GM21423 (cell line): ENCODE data around the gene TNFRSF8.
A peak's percentile ranks its signal among the peaks of the same experiment; 100 is the strongest.

Source experiments
- ATAC-seq: cut with Tn5 transposase; IDR thresholded peaks from one replicate; pipeline ENCODE4 v1.9.1; 2021; ENCODE audit warnings: mild to moderate bottlenecking, moderate library complexity; ENCODE audit not compliant: unreplicated experiment

TNFRSF8 gene

DNA sequence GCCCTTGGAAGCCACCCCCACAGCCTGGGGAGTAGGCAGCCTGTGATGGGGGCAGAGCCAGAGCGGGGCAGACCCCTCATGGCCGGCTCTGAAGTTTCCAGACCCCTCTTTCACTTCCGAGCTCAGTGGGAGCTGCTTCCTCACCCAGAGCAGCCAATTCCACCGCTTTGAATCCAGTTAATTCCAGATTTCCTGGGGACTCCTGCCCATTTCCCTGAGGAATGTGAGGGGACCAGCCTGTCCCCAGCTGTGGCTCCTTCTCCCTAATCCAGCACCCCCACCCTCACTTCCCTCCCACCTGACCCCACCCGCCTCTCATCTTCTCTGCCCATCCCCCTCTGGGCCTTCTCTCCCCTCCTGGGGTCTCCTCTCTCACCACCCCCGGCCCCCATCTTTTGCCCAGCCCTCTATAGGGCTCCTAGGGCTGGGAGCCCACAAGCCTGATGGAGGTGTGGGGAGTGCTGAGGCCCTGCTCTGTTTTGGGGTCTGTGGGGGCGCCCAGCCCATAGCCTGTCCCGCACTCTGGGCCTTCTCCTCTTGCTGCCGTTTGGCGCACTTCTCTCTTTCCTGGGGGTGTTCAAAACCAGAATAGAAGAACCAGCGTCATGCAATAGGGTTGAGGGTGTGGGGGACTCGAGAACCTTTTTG is 77.5 kb downstream of the TNFRSF8 start:
- ATAC-seq = no peak

DNA sequence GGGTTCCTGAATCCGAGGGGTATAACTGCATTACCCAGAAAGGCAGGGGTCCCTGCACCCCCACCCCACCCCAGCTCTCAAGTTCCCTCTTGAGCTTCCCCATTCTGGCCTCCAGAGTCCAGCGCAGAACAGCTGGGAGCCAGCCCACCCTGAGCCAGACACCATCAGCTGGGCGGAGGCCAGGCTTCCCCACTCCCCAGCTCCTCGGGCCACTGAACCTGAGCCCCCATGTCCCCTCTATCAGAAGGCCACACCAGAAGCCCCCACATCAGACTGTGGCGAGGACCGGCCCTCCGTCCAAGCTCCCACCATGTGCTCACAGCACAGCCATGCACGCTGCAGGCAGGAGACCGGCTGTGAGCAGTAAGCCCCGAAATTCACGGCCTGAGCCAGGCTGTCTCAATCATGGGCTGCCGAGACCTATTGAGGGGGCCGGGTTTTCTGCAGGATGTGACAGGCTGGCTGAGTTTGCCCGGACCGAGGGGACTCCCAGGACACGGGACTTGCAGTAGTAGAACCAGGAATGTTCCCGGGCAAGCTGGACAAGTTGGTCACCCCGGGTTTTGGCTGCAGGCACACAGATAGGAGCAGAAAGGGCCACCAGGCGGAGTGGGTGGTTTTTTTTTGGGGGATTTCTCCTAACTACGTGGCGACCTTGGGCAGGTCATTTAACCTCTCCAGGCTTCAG is 78.2 kb downstream of the TNFRSF8 start:
- ATAC-seq = no peak

DNA sequence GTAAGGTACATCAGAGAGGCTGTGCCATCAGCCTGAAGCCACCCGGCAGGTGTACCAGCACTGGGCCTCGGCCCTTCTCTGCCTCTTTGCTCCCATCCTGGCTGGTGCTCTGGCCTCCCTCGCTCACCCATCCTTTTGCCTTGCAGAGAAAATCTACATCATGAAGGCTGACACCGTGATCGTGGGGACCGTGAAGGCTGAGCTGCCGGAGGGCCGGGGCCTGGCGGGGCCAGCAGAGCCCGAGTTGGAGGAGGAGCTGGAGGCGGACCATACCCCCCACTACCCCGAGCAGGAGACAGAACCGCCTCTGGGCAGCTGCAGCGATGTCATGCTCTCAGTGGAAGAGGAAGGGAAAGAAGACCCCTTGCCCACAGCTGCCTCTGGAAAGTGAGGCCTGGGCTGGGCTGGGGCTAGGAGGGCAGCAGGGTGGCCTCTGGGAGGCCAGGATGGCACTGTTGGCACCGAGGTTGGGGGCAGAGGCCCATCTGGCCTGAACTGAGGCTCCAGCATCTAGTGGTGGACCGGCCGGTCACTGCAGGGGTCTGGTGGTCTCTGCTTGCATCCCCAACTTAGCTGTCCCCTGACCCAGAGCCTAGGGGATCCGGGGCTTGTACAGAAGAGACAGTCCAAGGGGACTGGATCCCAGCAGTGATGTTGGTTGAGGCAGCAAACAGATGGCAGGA is 79.2 kb downstream of the TNFRSF8 start:
- ATAC-seq = no peak

DNA sequence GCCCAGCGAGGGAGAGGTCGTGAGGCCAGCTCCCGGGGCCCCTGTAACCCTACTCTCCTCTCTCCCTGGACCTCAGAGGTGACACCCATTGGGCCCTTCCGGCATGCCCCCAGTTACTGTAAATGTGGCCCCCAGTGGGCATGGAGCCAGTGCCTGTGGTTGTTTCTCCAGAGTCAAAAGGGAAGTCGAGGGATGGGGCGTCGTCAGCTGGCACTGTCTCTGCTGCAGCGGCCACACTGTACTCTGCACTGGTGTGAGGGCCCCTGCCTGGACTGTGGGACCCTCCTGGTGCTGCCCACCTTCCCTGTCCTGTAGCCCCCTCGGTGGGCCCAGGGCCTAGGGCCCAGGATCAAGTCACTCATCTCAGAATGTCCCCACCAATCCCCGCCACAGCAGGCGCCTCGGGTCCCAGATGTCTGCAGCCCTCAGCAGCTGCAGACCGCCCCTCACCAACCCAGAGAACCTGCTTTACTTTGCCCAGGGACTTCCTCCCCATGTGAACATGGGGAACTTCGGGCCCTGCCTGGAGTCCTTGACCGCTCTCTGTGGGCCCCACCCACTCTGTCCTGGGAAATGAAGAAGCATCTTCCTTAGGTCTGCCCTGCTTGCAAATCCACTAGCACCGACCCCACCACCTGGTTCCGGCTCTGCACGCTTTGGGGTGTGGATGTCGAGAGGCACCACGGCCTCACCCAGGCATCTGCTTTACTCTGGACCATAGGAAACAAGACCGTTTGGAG is 80.0 kb downstream of the TNFRSF8 start:
- ATAC-seq = no peak

DNA sequence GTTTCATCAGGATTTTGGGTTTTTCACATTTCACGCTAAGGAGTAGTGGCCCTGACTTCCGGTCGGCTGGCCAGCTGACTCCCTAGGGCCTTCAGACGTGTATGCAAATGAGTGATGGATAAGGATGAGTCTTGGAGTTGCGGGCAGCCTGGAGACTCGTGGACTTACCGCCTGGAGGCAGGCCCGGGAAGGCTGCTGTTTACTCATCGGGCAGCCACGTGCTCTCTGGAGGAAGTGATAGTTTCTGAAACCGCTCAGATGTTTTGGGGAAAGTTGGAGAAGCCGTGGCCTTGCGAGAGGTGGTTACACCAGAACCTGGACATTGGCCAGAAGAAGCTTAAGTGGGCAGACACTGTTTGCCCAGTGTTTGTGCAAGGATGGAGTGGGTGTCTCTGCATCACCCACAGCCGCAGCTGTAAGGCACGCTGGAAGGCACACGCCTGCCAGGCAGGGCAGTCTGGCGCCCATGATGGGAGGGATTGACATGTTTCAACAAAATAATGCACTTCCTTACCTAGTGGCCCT is 80.6 kb downstream of the TNFRSF8 start:
- ATAC-seq = no peak

DNA sequence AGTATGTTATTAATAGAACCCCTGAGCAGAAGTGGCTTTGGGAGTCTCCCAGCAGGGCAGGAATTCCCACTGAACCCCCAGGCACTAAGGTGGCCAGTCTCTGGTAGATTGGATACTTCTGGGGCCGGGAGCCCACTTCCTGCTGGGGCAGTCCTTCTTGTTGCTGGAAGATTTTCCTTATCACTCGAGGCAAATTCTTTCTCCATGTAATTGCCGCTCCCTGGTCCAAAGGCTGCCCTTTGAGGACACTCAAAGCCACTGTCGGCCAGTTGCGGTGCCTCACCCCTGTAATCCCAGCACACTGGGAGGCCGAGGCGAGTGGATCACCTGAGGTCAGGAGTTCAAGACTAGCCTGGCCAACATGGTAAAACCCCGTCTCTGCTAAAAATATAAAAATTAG is 81.1 kb downstream of the TNFRSF8 start:
- ATAC-seq = no peak

DNA sequence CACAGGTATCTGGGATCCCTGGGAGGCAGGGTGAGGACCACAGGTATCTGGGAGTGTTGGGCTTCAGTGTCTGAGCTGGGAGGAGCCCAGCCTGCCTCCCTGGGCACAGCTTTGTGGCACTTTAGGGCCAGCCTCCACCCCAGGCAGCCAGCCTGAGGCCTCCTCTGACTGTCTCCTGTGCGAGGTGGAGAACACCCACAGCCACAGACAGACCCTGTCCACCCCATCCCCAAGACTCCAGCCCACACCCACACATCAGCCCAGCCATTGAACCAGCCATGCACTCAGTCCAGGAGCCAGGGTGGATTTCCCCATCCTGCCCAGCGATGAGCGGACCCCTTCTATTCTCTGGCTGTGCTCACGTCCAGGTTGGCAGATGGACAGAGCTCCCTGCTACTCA is 81.9 kb downstream of the TNFRSF8 start:
- no peak for ATAC-seq

DNA sequence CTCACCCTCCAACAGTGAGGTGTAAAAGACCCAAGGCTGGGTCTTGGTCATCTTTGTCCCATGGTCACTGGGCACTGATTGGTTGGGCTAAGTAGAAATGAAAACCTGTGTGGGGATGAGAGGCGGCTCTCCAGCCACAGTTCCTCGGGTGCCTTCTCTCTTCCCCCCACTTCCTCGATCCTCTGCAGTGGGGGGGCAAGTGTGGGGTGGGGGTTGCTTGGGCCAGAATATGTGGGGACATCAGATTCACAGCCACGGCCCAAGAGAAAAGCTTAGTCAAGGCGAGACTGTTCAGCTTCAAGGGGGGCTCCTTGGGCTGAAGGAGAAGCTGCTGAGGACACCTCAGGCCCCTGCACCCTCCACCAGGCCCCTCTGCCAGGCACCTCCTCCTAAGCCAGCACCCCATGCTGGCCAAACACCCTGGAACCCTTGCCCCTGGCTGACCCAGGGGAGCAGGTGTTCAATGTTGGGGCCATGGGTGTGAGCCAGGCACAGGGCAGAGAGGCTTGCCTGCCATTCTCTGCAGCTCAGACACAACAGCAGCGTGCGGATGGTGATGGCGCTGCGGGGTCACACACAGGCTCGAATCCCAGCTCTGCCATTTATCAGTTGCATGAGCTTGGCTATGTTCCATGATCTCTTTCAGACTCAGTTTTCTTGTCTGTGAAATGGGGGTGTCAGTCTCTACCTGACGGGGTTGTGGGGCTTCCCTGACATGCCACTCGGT is 82.7 kb downstream of the TNFRSF8 start:
- no peak for ATAC-seq

DNA sequence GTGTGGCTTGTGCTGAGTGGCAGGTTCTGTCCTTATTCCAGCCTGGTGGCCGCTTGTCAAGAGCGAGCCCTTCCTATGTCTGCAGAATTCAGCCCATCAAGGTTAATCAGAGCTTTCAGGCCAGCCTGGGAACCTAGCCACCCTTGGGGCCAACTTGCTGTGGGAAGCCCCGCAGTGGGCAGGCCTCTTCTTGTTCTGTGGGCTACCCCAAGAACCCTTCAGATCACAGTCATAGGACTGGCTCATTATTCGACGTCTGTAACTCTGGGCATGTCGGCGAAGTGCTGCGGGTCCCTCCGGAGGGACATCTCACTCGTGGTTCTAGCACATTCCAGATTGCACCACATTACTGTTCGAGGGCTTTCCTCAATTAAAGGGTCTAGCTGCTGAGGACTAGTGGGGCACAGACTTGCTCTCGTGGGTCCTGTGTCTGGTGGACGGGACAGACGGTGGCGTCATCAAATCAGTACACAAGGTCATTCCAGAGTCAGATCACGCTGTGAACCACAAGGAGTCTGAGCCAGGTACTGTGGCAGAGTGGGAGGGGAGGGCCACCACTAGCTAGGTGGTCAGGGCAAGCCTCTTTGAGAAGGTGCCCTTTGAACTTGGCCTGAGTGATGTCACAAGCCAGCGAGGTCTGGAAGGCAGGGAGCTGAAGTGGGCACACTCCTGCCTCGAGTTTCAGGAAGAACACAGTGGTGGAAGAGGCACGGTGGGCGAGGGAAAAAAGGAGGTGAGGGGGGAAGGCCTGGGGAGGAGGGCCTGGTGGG is 83.4 kb downstream of the TNFRSF8 start:
- ATAC-seq = no peak

DNA sequence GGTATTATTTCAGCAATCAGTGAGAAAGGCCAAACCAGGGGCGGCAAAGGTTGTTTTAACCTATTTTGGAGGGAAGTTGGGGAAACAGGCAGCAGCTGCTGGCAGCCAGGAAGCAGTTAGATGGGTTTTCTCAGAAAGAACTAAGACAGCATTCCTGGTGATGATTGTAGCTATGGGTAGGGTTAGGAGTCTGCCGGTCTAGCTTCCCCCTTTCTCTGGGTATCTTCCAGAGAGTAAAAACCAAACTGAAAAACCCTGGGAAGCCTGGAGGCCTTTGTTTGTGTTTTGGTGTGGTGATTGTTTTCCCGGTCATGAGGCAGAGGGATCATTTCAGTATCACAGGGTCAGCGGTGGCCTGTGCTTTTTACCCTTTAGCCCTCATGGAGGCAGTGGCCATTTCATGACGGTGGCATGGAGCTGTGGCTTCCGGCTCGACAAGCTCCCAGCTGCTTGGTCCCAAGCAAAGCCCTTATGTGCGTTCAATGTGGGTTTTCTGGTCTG is 84.1 kb downstream of the TNFRSF8 start:
- ATAC-seq = no peak

DNA sequence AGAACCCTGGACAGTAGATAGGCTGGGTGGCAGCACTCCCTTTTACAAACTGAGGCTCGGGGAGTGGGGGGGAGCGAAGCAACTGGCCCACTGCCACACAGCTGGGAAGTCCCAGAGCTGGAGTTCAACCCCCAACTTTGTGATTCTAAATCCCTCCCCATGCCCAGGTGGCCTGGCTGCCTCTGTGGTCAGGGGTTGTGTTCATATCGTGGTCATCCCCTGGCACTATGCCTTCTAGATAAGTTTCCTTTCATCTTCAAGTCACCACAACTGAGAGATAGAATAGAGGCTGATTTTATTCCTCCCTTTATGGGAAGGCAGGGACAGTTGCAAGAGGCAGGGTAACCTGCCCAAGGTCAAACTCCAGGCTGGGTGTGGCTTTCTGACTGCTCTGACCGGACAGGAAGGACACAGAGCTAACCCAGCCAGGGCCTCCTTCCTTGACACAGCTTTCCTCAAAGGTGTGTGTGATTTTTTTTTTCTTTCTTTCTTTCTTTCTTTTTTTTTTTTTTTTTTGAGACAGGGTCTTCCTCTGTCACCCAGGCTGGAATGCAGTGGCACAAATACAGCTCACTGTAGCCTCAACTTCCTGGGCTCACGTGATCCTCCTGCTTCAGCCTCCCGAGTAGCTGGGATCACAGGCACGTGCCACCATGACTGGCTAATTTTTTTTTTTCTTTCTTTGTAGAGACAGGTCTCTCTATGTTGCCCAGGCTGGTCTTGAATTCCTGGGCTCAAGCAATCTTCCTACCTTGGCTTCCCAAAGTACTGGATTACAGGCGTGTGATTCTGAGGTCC is 85.3 kb downstream of the TNFRSF8 start:
- ATAC-seq = no peak

DNA sequence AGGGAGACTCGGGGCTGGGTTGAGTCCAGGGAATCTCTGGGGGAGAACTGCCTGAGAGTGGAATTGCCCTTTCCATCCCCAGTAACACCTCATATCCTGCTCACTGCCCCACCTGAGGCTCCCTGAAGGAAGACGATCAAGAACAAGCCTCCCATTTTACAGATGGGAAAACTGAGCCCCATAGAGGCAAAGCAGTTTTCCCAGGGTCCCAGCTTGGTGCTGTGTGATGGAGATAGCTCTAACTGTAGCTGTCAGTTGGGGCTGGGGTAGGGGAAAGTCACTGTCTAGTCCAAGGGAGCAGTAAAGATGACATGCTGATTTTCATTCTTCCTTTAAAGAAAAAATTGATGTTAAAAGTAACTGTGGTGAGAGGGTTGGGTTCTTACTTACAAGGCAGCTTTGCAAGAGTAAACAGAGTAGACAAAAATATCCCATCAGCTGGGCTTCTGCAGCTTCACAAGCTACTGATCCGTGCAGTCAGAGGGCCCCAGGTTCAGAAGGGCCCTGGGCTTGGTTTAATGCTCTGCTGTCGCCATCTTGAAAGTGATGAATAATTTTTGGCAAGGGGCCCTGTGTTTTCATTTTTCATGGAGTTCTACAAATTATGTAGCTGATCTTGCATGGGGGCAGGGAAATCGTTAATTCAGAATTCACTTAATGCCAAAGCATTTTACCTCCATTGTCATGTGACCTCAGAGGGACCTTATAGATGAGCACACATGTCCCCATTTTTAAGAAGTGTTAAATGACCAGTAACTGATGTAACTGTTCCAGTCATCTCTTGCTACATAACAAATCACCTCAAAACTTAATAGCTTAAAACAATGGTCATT is 86.1 kb downstream of the TNFRSF8 start:
- ATAC-seq = no peak

DNA sequence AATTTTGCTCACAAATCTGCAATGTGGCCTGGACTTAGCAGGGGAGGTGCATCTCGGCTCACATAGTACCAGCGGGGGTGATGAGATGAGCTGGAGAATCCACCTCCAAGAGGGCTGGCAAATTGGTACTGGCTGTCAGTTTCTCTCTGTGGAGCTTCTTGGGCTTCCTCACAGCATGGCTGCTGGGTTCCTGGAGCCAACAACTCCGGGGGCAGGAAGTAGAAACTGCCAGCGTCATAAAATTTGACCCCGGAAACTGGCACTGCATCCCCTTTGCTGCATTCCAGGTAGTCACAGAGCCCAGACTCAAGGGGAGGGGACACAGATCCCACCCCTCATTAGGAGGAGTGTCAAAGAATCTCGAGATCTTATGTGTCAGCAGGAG is 86.7 kb downstream of the TNFRSF8 start:
- ATAC-seq = no peak

DNA sequence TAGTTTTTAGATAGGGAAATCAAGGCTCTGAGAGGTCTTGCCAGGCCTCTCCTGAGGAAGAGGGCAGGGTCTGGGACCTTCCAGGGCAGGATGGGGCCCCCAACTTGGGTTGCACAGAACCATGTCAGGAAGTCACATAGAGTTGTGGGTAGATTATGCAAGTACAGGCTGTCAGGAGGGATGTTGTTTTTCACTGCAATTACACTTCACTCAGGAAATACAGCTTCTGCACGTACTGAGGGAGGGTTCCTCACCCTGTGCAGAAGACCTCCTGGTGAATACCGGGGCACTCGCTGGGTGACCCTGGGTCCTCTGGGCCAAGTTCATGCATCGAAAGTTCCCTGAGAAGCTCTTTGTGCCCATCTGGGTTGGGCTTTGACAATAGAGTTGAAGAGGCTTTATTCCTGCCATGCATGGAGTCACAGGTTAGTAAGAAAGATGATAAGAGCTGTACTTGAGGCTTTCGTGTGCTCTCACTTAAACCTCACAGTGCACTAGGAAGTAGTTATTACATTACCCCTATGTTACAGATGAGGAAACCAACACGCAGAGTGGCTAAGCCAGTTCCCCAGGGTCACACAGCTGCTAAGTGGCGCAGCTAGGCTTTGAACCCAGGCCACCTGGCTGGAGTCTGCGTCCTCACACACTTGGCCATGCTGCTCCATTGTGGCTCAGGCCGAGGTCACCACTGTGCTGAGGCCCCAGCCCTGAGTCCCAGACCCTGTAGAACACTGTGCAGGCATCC is 87.5 kb downstream of the TNFRSF8 start:
- no peak for ATAC-seq

DNA sequence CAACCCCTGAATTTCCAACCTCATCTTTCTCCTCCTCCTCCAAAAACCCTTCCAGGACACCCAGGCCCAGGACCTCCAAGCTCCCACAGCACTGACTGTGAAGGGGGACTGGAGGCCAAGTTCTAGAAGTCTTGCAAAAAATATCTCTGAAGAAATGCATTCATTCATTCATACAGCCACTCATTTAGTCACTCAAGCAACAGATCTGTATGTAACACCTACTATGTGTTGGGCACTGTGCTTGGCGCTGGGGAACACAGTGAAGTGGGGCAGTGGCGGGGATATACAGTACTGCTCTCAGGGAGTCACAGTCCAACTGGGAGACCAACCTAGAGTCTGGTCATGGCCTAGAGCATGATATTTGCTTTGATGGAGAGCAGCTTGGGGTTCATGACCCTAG is 88.4 kb downstream of the TNFRSF8 start:
- ATAC-seq = no peak

DNA sequence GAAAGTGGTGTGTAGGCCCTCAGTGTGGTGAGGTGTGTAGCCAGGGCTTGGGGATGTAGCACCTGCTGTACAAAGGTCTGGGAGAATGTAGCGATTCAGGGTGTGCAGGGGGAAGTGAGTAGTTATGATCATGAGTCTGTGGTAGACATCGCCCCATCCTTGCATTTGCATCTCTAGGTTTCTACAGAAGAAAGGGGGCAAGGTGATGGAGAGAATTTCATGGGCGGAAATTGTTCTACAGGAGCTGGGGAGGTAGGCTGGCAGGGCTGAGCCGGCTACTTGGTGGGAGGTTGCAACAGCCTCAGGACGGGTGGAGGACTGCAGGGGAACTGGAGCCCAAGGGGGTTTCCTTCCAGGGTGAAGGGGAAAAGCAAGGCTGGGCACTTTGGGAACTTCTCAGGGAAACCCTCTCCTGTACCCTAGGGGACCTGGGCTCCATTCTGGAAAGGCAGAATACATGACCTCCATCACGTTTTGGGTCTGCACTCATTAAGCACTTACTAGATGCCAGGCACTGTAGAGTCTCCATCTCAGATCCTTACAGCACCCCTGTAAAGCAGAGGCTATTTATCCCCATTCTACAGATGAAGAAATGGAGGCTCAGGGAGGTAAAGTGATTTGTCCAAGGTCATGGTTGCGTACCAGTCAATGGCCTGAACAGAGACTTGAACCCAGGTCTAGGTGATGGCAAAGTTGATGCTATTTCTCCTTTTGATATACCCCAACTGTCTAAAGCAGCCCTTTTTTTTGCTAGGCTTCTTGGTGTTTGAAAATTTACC is 89.2 kb downstream of the TNFRSF8 start:
- peak; percentile 65 for ATAC-seq
